Loucy (cell line): ENCODE results near the gene AJAP1.

Experiments used
- EZH2phosphoT487 ChIP-seq: fragments of 200-600 bp; IDR thresholded peaks from 2 replicates; pipeline ENCODE4 v1.6.1; 2018; ENCODE audit warnings: antibody characterized with exemption, mild to moderate bottlenecking, moderate library complexity, borderline replicate concordance
- TF ChIP-seq, protein P1 (sequence below): fragments of 200-600 bp; sonication (generic); conservative IDR thresholded peaks from 2 replicates; pipeline ENCODE4 v1.5.1; 2014; ENCODE audit warnings: mild to moderate bottlenecking, antibody characterized with exemption, low read length

DNA sequence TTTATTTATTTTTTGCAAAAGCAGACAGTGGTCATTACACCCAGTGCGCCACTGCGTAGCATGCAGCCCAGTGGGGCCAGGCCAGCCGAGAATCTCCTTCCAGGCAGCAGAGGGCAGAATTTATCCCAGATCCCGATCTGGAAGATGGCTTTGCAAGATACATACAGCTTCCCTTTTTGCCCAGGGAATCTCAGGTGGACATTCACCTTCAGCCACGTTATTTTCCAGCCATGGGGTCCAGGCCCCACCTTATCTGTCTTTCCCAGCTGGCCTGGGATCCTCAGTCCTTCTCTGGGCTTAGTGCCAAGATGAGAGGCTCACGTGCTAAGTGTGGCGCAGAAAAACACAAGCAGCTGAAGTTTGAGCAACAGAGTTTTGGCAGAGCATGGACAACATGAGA, 123.6 kb downstream of the AJAP1 start:
- TF ChIP-seq, protein P1, sequence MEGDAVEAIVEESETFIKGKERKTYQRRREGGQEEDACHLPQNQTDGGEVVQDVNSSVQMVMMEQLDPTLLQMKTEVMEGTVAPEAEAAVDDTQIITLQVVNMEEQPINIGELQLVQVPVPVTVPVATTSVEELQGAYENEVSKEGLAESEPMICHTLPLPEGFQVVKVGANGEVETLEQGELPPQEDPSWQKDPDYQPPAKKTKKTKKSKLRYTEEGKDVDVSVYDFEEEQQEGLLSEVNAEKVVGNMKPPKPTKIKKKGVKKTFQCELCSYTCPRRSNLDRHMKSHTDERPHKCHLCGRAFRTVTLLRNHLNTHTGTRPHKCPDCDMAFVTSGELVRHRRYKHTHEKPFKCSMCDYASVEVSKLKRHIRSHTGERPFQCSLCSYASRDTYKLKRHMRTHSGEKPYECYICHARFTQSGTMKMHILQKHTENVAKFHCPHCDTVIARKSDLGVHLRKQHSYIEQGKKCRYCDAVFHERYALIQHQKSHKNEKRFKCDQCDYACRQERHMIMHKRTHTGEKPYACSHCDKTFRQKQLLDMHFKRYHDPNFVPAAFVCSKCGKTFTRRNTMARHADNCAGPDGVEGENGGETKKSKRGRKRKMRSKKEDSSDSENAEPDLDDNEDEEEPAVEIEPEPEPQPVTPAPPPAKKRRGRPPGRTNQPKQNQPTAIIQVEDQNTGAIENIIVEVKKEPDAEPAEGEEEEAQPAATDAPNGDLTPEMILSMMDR = no peak
- no peak for TF ChIP-seq EZH2phosphoT487
